CD4-positive, alpha-beta T cell treated with Interleukin-12 subunit alpha and Interleukin-12 subunit beta, for 1 hour (primary cell): ENCODE results near the gene MTHFD1L.

ENCODE experiments used
- DNase-seq: peaks from one replicate; pipeline ENCODE4 v3.0.0-alpha.2; 2020

MTHFD1L gene

DNA sequence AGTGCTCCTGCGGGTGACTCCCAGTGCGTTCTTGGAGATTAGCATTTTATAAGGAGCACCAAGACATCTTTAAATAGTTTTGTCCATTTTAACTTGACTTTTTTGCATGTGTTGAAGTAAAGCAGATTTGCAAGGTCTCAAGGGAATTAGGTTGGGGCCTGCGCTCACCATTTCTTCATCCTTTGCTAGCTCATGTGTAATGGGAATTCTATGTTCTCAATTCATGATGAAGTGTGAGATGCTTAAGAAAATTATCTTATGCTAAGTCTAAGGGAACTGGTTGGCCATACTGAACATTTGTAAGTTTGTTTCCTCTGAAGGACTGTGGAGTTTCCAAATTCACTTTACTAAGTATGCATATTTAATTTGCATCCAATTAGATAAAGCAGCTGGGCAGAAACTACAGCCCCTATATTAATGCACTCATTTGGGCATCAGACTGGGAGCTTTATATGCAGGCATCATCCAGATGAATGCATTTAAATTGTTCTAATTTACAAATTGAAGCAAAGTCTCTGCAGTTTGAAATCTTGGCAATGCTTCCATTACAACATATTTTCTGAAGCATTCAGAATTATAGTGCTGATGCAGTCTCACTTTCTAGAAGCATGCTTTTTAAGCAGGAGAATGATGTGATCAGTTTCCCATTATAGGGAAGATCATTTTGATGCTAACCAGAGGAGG is 266.0 kb downstream of the MTHFD1L start:
- DNase-seq: no peak

DNA sequence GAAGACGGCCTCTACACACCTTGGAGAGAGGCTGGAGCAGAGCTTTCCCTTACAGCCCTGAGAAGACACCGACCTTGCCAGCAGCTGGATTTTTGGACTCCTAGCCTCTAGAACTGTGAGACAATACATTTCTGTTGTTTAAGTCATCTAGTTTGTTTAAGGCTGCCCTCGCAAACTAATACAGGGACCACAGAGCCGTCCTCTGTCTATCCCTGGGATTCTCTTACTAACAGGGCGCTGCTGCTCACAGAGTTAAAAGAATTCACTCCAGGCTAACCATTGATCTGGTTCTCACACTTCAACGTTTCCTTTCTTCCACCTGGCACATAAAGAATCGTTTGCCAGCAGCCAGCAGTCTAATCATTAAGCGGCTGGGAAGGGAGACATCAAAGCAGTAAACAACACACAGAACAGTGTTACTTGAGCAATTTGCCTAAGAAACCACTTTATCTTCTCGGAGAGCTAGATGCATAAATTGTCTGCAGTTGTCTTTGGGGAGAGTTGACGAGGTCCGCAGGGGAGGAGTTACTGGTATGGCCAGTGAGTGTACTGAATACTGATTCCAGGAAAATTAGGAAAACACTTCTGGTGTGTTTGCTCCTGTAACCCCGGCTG is 270.7 kb downstream of the MTHFD1L start:
- no peak for DNase-seq

DNA sequence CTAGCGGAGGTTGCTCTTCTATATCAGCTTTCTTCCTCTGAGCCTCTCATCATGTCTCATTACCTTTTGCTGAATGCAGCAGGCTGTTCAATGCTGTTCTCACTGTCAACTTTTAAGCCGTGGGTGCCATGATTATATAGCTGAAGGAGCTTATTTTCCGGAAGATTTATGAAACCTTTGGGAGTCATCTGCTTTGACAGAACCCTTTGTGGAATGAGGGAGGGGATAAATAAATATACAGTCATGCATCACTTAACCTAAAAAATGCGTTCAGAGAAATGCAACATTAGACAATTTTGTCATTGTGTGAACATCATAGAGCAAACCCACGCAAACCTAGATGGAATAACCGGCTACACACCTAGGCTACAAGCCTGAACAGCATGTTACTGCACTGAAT is 272.0 kb downstream of the MTHFD1L start:
- no peak for DNase-seq

DNA sequence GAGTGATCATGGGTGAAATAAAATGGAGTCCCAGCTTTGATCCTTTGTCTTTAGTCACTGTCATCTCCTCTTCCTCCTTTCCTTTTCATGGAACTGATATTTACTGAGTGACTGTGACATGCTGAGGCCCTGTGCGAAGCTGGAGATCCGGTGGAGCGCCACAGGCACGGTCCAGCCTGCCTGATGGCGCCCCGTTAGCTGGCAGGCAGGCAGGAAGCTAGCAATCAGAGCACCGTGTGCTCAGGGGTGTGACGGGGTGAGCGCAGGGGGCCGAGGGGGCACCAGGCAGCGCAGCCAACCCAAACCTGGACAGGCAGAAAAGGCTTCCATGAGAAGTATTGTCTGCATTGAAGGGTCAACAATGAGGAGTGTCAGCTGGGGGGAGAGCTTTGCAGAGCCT is 274.0 kb downstream of the MTHFD1L start:
- no peak for DNase-seq

DNA sequence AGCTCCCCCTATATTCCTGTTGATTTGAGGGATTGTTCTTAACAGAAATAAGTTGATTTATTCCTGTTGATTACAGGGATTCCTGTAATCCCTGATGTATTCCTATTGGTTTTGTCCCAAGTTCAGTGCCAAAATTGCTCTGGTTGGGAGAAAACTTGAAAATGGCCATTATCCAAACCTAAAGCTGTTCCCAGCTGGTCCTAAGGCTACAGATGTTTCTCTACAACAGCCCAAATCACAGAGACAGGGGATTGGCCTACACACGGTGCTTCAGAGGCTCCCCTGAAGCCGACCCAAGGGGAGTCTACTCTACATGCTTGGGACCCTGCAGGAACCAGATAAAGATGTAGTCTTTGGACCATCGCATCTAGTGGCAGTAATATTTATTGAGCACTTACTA is 275.3 kb downstream of the MTHFD1L start:
- DNase-seq: no peak

DNA sequence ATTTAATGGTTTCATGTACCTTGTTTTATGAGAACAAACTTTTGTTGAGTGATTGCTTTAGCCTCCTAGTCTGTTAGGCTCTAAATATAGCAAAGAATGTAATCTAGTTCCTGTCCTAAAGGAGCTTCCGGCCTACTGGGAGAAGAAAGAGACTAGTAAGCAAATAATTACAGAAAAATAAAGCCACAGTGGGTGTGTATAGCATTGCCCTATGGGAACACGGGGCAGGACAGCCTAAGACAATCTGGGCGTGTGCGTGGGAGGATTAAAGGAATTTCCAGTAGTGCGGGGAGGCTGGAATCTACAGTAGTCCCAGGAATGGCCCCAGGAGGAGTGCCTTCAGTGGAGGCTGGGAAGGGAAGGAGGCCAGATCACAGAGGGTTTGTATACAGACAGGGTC is 276.2 kb downstream of the MTHFD1L start:
- no peak for DNase-seq

DNA sequence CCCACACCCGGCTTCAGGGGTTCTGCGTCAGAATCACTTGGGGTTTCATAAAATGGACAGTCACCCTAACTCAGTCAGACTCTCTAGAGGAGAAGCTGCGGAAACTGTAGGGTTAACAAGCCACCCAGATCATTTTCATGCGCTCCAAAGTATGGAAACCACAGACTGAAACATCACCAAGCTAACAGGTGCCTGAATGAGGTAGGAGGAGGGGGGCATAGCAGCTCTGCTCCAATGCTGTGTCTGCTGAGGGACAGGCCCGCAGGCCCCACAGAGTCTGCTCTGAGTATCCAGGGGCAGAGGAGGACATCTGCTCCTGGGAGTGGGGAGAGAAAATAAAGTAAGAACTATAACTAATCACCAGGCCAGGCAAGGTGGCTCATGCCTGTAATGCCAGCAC is 277.2 kb downstream of the MTHFD1L start:
- DNase-seq: no peak

DNA sequence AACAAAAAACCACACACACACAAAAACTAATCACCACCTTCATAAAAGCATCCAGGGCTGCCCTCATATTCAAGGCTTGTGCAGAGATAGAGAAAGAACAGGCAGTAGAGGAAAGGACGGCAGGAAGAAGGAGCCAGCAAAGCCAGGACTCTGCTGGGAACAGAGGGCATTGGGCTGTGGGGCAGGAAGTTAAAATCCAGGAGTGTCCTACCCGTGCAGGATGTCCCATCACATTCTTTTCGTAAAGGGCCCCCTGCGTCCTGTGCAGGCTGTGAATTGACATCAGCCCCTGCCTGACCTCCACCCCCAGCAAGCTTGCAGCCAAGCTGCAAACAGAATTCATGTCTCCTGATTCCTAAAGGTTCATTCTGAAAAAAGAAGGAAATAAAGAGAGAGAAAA is 277.8 kb downstream of the MTHFD1L start:
- DNase-seq: no peak

DNA sequence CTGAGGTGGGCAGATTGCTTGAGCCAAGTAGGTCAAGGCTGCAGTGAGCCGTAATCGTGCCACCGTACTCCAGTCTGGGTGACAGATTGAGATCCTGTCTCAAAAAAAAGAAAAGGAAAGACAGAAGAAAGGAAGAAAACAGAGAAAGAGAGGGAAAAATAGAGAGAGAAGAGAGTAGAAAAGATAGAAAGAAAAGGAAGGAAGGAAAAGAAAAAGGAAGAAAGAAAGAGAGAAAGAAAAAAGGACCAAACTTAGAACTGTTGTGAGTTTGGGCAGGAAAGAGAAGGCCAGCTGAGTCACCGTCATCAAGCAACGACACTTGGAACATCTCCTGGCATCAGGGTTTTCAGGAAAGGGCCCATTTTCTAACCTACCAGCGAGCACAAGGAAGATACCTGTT is 278.3 kb downstream of the MTHFD1L start:
- no peak for DNase-seq

DNA sequence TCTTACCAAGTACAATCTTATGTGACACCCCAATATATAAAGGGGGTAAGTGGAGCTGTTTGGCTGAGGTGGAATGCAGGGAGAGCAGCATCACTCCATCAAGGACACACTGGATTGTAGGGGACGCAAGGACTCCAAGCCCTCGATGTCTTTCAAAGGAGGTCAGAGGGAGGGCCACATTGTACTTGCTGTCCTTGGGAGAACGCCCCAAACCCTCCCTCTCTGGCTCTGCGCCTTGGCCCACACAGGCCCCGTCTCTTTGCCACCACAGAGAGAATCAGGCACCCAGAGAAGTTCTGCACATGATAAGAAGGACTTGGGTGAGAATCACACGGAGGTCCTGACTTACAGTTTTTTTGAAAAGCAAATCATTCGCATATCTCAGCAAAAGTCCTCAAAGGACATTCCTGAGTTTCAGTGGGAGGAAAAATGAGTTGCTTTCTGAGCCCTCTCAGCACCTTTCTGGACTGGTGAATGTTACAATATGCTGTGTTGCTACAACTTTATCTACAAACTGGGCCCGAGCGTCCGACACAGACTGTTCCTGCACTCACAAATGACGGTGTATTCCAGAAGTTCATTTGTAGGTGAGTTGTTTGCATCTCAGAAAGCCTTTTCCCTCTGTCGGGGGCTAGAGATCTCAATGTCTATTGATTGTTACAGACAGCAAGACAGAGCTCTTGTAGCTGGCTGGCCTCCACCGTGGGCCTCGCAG is 281.8 kb downstream of the MTHFD1L start:
- DNase-seq: no peak

DNA sequence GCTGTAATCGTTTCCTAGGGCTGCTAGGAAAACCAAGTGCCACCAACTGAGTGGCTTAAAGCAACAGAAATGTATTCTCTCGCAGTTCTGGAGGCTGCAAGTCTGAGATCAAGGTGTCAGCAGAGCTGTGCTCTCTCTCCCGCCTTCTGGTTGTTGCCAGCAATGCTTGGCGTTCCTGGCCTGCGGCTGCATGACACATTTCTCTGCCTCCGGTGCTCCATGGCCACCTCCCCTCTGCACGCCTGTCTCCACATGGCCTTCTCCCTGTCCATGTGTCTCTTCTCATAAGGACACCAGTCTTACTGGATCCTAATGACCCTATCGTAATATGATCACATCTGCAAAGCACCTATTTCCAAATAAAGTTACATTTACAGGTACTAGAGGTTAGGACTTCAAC is 282.6 kb downstream of the MTHFD1L start:
- DNase-seq: no peak

DNA sequence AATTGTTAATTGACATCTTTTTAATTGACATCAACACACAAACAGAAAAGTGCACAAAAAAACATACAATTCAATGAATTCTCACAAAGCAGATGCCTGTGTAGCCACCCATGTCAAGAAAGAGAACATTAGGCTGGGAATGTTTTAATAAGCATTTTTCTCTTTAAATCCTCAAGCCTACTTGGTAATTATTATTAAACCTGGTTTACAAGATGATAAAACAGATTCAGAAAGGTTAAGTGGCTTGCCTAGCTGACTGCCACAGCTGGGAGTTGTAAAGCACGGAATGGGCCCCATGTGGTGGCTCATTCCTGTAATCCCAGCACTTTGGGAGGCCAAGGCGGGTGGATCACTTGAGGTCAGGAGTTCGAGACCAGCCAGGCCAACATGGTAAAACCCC is 284.3 kb downstream of the MTHFD1L start:
- DNase-seq: no peak
